ENCODE measurements around the gene VPS37D. TPM values are rescaled to one million over a fixed set of nuclear protein-coding genes. Genes with fewer than 3 reads are reported as not detected.

Gene VPS37D
- total RNA-seq, 2 donors from 2014 or later = 0.62 to 2.0 TPM

DNA sequence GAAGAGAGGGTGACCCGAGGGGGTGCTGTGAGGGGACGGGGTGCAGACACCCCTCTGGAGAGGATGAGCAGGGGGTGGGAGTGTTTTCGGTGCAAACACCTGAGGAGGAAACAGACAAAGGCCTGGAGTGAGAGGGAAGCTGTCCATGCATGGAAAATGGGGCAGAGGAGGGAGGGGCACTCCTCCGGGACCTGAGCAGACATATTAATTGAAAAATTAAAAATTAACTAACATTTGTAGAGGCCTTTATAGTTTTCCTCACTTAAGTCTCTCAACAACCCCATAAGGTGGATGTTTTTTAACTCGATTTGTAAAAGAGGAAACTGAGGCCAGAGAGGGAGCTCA, 1.2 kb downstream of the VPS37D start:
- peak overlapping the region; percentile 31 for H3K4me3 ChIP-seq
- no peaks in the 10 kb centered on the region for H3K27me3 ChIP-seq
- no peak overlapping the region for H3K9ac ChIP-seq (ENCODE audit: low read depth in 2 of 2, low read length in 2 of 2)
- H3K27ac ChIP-seq = no peak overlapping the region
- H3K9me3 ChIP-seq = no peaks in the 10 kb centered on the region
- H3K36me3 ChIP-seq = no peaks in the 10 kb centered on the region
- TF ChIP-seq, protein P1, sequence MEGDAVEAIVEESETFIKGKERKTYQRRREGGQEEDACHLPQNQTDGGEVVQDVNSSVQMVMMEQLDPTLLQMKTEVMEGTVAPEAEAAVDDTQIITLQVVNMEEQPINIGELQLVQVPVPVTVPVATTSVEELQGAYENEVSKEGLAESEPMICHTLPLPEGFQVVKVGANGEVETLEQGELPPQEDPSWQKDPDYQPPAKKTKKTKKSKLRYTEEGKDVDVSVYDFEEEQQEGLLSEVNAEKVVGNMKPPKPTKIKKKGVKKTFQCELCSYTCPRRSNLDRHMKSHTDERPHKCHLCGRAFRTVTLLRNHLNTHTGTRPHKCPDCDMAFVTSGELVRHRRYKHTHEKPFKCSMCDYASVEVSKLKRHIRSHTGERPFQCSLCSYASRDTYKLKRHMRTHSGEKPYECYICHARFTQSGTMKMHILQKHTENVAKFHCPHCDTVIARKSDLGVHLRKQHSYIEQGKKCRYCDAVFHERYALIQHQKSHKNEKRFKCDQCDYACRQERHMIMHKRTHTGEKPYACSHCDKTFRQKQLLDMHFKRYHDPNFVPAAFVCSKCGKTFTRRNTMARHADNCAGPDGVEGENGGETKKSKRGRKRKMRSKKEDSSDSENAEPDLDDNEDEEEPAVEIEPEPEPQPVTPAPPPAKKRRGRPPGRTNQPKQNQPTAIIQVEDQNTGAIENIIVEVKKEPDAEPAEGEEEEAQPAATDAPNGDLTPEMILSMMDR (IDR thresholded peaks at IDR 0.05) = no peak
- intact Hi-C loops (cut with DNase I) = loop anchor here (5.0 kb wide), 1 partner anchor 43 kb away; no protein-coding TSS in a partner anchor
- DNase-seq = no peak
- no peaks in the 10 kb centered on the region for H3K4me1 ChIP-seq

DNA sequence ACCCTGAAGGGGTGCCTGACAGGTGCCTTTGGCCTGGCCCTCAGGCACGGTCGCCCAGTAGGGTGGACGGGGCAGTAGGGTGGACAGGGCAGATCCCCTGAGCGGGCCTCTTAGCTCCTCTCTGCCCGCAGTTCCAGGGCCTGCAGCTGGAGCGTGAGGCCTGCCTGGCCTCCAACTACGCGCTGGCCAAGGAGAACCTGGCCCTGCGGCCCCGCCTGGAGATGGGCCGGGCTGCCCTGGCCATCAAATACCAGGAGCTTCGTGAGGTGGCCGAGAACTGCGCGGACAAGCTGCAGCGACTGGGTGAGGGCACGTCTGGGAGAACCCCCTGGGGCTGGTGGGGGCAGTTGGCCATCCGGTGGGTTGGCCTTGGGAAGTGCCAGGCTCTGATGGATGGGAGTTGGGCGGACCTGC, 1.7 kb downstream of the VPS37D start:
- H3K4me3 ChIP-seq = no peak overlapping the region
- DNase-seq = no peak
- no peaks in the 10 kb centered on the region for H3K9me3 ChIP-seq
- TF ChIP-seq, protein P1 (IDR thresholded peaks at IDR 0.05) = no peak
- no peak overlapping the region for H3K27ac ChIP-seq
- intact Hi-C loops (cut with DNase I) = loop anchor here (5.0 kb wide), 1 partner anchor 43 kb away; no protein-coding TSS in a partner anchor
- H3K4me1 ChIP-seq = no peaks in the 10 kb centered on the region
- no peaks in the 10 kb centered on the region for H3K36me3 ChIP-seq
- H3K9ac ChIP-seq (ENCODE audit: low read depth in 2 of 2, low read length in 2 of 2) = no peak overlapping the region
- H3K27me3 ChIP-seq = no peaks in the 10 kb centered on the region

DNA sequence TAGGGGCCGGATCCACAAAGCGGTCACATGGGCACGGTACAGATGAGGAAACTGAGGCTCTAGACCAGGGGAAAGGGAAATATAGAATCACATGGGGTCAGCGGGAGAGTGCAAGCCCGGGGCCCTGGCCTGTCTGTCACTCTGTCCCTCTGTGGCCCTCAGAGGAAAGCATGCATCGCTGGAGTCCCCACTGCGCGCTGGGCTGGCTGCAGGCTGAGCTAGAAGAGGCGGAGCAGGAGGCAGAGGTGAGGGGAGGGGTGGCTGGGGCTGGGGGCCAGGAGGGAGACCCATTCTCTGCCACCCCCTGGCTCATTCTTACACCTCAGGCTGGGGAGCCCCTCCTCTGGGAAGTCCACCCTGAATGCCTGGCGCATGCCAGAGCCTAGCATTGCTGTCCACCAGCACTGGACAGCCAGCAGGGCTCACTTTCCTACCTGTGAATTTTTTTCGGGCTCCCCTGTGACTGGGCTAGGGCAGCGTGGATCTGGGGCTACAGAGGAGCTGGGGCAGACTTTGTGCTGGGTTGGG, 2.3 kb downstream of the VPS37D start:
- Histone ChIP-seq H3K4me3 (no peak overlapping the region), H3K9me3 (no peaks in the 10 kb centered on the region), H3K9ac (ENCODE audit: low read depth in 2 of 2, low read length in 2 of 2) (no peak overlapping the region), H3K27me3 (no peaks in the 10 kb centered on the region), H3K27ac (no peak overlapping the region), H3K36me3 (no peaks in the 10 kb centered on the region), H3K4me1 (no peaks in the 10 kb centered on the region)
- intact Hi-C loops (cut with DNase I) = loop anchor here (5.0 kb wide), 2 partner anchors 42 to 63 kb away; no protein-coding TSS in a partner anchor
- no peak for DNase-seq
- TF ChIP-seq, protein P1 (IDR thresholded peaks at IDR 0.05) = no peak

DNA sequence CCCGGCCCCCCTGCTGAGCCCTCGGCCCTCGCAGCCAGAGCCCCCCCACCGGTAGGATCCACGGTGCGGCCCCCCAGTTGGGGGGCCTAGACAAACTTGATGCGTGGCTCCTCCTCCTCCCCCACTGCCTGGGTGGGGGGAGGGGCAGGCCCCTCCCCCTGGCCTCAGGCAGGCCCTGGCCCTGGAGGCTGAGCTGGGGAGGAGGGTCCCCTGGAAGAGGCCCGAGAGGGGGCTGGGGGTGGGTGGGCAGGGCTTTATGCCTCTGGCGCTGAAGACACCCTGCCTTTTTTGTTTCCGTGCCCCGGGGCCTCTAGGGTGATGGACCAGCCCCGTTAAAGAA, 3.7 kb downstream of the VPS37D start:
- H3K9ac ChIP-seq (ENCODE audit: low read depth in 2 of 2, low read length in 2 of 2) = no peak overlapping the region
- no peaks in the 10 kb centered on the region for H3K36me3 ChIP-seq
- intact Hi-C loops (cut with DNase I) = loop anchor here (5.0 kb wide), 1 partner anchor 64 kb away; no protein-coding TSS in a partner anchor
- TF ChIP-seq, protein P1 (IDR thresholded peaks at IDR 0.05) = no peak
- H3K4me3 ChIP-seq = no peak overlapping the region
- no peaks in the 10 kb centered on the region for H3K4me1 ChIP-seq
- H3K27ac ChIP-seq = no peak overlapping the region
- H3K27me3 ChIP-seq = no peaks in the 10 kb centered on the region
- DNase-seq = no peak
- H3K9me3 ChIP-seq = no peaks in the 10 kb centered on the region

DNA sequence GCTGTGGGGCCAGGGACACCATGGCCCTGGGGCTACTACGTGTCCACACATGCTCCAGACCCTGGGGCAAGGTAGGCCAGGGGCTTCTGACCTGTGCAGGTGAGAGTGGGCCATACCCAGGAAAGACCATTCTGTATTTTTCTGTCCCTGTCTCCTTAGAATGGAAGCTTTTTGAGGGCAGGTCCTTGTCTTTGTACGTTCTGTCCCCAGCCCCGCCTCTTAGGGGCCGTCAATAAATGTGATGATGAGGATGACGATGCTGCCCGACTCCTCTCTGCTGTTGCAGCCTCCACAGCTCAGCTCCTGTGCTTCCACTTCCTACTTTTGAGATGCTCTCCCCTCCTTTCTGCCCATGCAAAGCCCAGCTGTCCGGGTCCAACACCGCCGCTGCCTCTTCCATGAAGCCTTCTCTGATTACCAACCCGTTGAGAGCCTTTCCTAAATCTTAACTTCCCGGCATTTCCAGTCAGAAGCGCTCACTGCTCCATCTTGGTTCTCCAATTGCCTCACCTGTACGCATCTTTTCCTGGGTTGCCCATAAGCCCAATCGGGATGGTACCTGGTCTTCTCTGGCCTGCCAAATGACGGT, 4.3 kb downstream of the VPS37D start:
- Histone ChIP-seq H3K4me1 (no peaks in the 10 kb centered on the region), H3K27ac (no peak overlapping the region), H3K4me3 (no peak overlapping the region), H3K9ac (ENCODE audit: low read depth in 2 of 2, low read length in 2 of 2) (no peak overlapping the region), H3K27me3 (no peaks in the 10 kb centered on the region), H3K36me3 (no peaks in the 10 kb centered on the region), H3K9me3 (no peaks in the 10 kb centered on the region)
- no peak for DNase-seq
- TF ChIP-seq, protein P1 (IDR thresholded peaks at IDR 0.05) = no peak
- intact Hi-C loops (cut with DNase I) = loop anchor here (5.0 kb wide), 1 partner anchor 65 kb away; no protein-coding TSS in a partner anchor

All from colonic mucosa (tissue), 4 donors.